ENCODE measurements around the gene BCAM.
A peak's percentile ranks its signal among the peaks of the same experiment; 100 is the strongest.

GRCh38 chr19:44807652-44808462 is 1.0 kb upstream of the BCAM start:
- TF ChIP-seq CTCF (IDR thresholded peaks at IDR 0.05) (peak in 2 of 4 experiments; percentile 15 to 23), POLR2A (IDR thresholded peaks at IDR 0.05) (no peak)

Data from sigmoid colon (tissue), 3 donors.